Measurements from ENCODE around the gene NADSYN1.

- TF ChIP-seq POLR2A (IDR thresholded peaks at IDR 0.05) (no peak), POLR2AphosphoS5 (IDR thresholded peaks at IDR 0.05) (no peak), CTCF (IDR thresholded peaks at IDR 0.05) (no peak), EP300 (IDR thresholded peaks at IDR 0.05) (no peak)
Measured at GRCh38 chr11:71410363-71410966, 42.5 kb upstream of the NADSYN1 start.

All from stomach (tissue), 4 donors.